ENCODE measurements around the gene LCN15. TPM values are rescaled to one million over a fixed set of nuclear protein-coding genes. Genes with fewer than 3 reads are reported as not detected.
"Not testable (repeated sequence)": the region's sequence is repeated elsewhere in the genome, so short reads cannot be mapped to it uniquely, and the experiment has no call there.

The LCN15 gene
- total and polyA plus RNA-seq, 10 donors, result 0.35 TPM; not detected in 9

GRCh38 chr9:136761545-136761981 lies 2.8 kb downstream of the LCN15 start:
- intact Hi-C loops (cut with DNase I; ENCODE audit: low total_unique reads), result no loop called here
- Histone ChIP-seq H3K4me1 (peaks cover 0 to 70% (median 31%) of the 10 kb centered on the region in 6 donors), H3K27ac (no peak overlapping the region), H3K9me3 (peaks cover 0 to 1% (median 0%) of the 10 kb centered on the region in 8 donors), H3K27me3 (replicated peaks in 1 of 7) (peaks cover 0 to 59% (median 8%) of the 10 kb centered on the region in 7 donors), H3K36me3 (no peaks in the 10 kb centered on the region), H3K4me3 (no peak overlapping the region)
- WGBS, 5 donors, result 82 to 91% (median 85%) methylated on average over 9 to 13 of the region's 13 CpGs
- TF ChIP-seq CTCF (IDR thresholded peaks at IDR 0.05 in 8 of 11, conservative IDR thresholded peaks at IDR 0.05 in 3 of 11) (no peak), POLR2AphosphoS5 (IDR thresholded peaks at IDR 0.05) (no peak), POLR2A (IDR thresholded peaks at IDR 0.05) (no peak)
- DNase-seq, result no peak

- DNase-seq; H3K36me3 ChIP-seq; H3K4me3 ChIP-seq; intact Hi-C loops (cut with DNase I; ENCODE audit: low total_unique reads); H3K9me3 ChIP-seq; H3K27ac ChIP-seq: not testable (repeated sequence)
- Histone ChIP-seq H3K27me3 (replicated peaks in 1 of 7) (peaks cover 0 to 59% (median 8%) of the 10 kb centered on the region in 7 donors), H3K4me1 (peaks cover 0 to 64% (median 29%) of the 10 kb centered on the region in 6 donors)
- peak in 8 of 11 experiments; percentile 13 to 60 (median 46) for TF ChIP-seq CTCF (IDR thresholded peaks at IDR 0.05 in 8 of 11, conservative IDR thresholded peaks at IDR 0.05 in 3 of 11)
- WGBS, 5 donors, result 46 to 54% (median 47%) methylated on average over 21 to 22 of the region's 22 CpGs
Measured at GRCh38 chr9:136760834-136761544, 3.3 kb downstream of the LCN15 start.

- no peak overlapping the region for H3K27ac ChIP-seq
- peaks cover 0 to 12% (median 2%) of the 10 kb centered on the region in 8 donors for H3K9me3 ChIP-seq
- no peaks in the 10 kb centered on the region for H3K36me3 ChIP-seq
- 62 to 83% (median 76%) methylated on average over 7 to 25 of the region's 25 CpGs for WGBS, 5 donors
- DNase-seq, result no peak
- H3K4me1 ChIP-seq, result peaks cover 0 to 58% (median 28%) of the 10 kb centered on the region in 6 donors
- no peak overlapping the region for H3K4me3 ChIP-seq
- intact Hi-C loops (cut with DNase I; ENCODE audit: low total_unique reads), result no loop called here
- no peak for TF ChIP-seq POLR2AphosphoS5 (IDR thresholded peaks at IDR 0.05)
- TF ChIP-seq CTCF (IDR thresholded peaks at IDR 0.05 in 8 of 11, conservative IDR thresholded peaks at IDR 0.05 in 3 of 11), result no peak
- TF ChIP-seq POLR2A (IDR thresholded peaks at IDR 0.05), result no peak
- H3K27me3 ChIP-seq (replicated peaks in 1 of 7), result peaks cover 0 to 59% (median 8%) of the 10 kb centered on the region in 7 donors
Measured at GRCh38 chr9:136760424-136760823, 3.9 kb downstream of the LCN15 start.
